ENCODE measurements around the gene SCO2. TPM values are rescaled to one million over a fixed set of nuclear protein-coding genes. Genes with fewer than 3 reads are reported as not detected.
"Not testable (repeated sequence)": the region's sequence is repeated elsewhere in the genome, so short reads cannot be mapped to it uniquely, and the experiment has no call there.

Gene SCO2
- total RNA-seq, 1 donor from 2014 or later, result 1.8 TPM

GRCh38 chr22:50520826-50521453 lies 4.5 kb downstream of the SCO2 start:
- TF ChIP-seq EZH2 (IDR thresholded peaks at IDR 0.05; ENCODE audit: insufficient read depth, low read length) (no peak), CTCF (IDR thresholded peaks at IDR 0.05; ENCODE audit: insufficient read depth, low read depth, low read length) (no peak)
- Histone ChIP-seq H3K4me3 (ENCODE audit: insufficient read depth, low read depth, low read length) (no peak overlapping the region), H3K4me1 (ENCODE audit: insufficient read depth, low read length) (peaks cover 13% of the 10 kb centered on the region), H3K79me2 (ENCODE audit: insufficient read depth, low read length) (peaks cover 40% of the 10 kb centered on the region), H3K4me2 (ENCODE audit: low read length) (no peak overlapping the region), H3K27me3 (ENCODE audit: insufficient read depth, low read length) (no peaks in the 10 kb centered on the region), H3K36me3 (ENCODE audit: insufficient read depth, low read length) (no peaks in the 10 kb centered on the region), H3K27ac (ENCODE audit: low read depth, low read length) (no peak overlapping the region), H2AFZ (ENCODE audit: low read depth, low read length) (no peak overlapping the region), H3K9me3 (ENCODE audit: insufficient read depth, low read depth, low read length) (no peaks in the 10 kb centered on the region), H4K20me1 (ENCODE audit: insufficient read depth, low read length) (peaks cover 38% of the 10 kb centered on the region), H3K9ac (ENCODE audit: low read length) (no peak overlapping the region)
- Mint-ChIP-seq H3K27ac (ENCODE audit: unreplicated experiment) (no peak overlapping the region), H3K4me1 (ENCODE audit: low read depth, unreplicated experiment) (peaks cover 4% of the 10 kb centered on the region), H3K4me3 (ENCODE audit: unreplicated experiment) (no peak overlapping the region), H3K27me3 (ENCODE audit: low read depth, unreplicated experiment) (no peaks in the 10 kb centered on the region), H3K9me3 (ENCODE audit: unreplicated experiment) (no peaks in the 10 kb centered on the region), H3K36me3 (ENCODE audit: low read depth, unreplicated experiment) (peaks cover 6% of the 10 kb centered on the region)
- FAIRE-seq (no peak), DNase-seq (ENCODE audit: low read depth) (no peak)

GRCh38 chr22:50520184-50520583 lies 5.2 kb downstream of the SCO2 start:
- H3K79me2 ChIP-seq (ENCODE audit: insufficient read depth, low read length), result peaks cover 44% of the 10 kb centered on the region
- not testable (repeated sequence) for H3K4me1 Mint-ChIP-seq (ENCODE audit: low read depth, unreplicated experiment); H3K36me3 Mint-ChIP-seq (ENCODE audit: low read depth, unreplicated experiment); H3K27me3 ChIP-seq (ENCODE audit: insufficient read depth, low read length); H3K9ac ChIP-seq (ENCODE audit: low read length); H3K27ac Mint-ChIP-seq (ENCODE audit: unreplicated experiment); H3K36me3 ChIP-seq (ENCODE audit: insufficient read depth, low read length); H2AFZ ChIP-seq (ENCODE audit: low read depth, low read length); H3K27me3 Mint-ChIP-seq (ENCODE audit: low read depth, unreplicated experiment); H3K4me2 ChIP-seq (ENCODE audit: low read length); H3K9me3 ChIP-seq (ENCODE audit: insufficient read depth, low read depth, low read length); DNase-seq (ENCODE audit: low read depth); H3K27ac ChIP-seq (ENCODE audit: low read depth, low read length); H3K4me3 Mint-ChIP-seq (ENCODE audit: unreplicated experiment); FAIRE-seq; H3K4me3 ChIP-seq (ENCODE audit: insufficient read depth, low read depth, low read length); H3K9me3 Mint-ChIP-seq (ENCODE audit: unreplicated experiment)
- peaks cover 13% of the 10 kb centered on the region for H3K4me1 ChIP-seq (ENCODE audit: insufficient read depth, low read length)
- H4K20me1 ChIP-seq (ENCODE audit: insufficient read depth, low read length), result peaks cover 39% of the 10 kb centered on the region

GRCh38 chr22:50519151-50519550 lies 6.2 kb downstream of the SCO2 start:
- no peak for DNase-seq (ENCODE audit: low read depth)
- TF ChIP-seq EZH2 (IDR thresholded peaks at IDR 0.05; ENCODE audit: insufficient read depth, low read length), result no peak
- no peak for TF ChIP-seq CTCF (IDR thresholded peaks at IDR 0.05; ENCODE audit: insufficient read depth, low read depth, low read length)
- Mint-ChIP-seq H3K9me3 (ENCODE audit: unreplicated experiment) (no peaks in the 10 kb centered on the region), H3K4me1 (ENCODE audit: low read depth, unreplicated experiment) (no peaks in the 10 kb centered on the region), H3K4me3 (ENCODE audit: unreplicated experiment) (no peak overlapping the region), H3K27me3 (ENCODE audit: low read depth, unreplicated experiment) (no peaks in the 10 kb centered on the region), H3K27ac (ENCODE audit: unreplicated experiment) (no peak overlapping the region), H3K36me3 (ENCODE audit: low read depth, unreplicated experiment) (peaks cover 11% of the 10 kb centered on the region)
- Histone ChIP-seq H3K36me3 (ENCODE audit: insufficient read depth, low read length) (no peaks in the 10 kb centered on the region), H3K4me1 (ENCODE audit: insufficient read depth, low read length) (peaks cover 4% of the 10 kb centered on the region), H3K4me2 (ENCODE audit: low read length) (no peak overlapping the region), H3K9ac (ENCODE audit: low read length) (no peak overlapping the region), H3K9me3 (ENCODE audit: insufficient read depth, low read depth, low read length) (no peaks in the 10 kb centered on the region), H3K27ac (ENCODE audit: low read depth, low read length) (no peak overlapping the region), H4K20me1 (ENCODE audit: insufficient read depth, low read length) (peaks cover 42% of the 10 kb centered on the region), H3K4me3 (ENCODE audit: insufficient read depth, low read depth, low read length) (no peak overlapping the region), H2AFZ (ENCODE audit: low read depth, low read length) (no peak overlapping the region), H3K27me3 (ENCODE audit: insufficient read depth, low read length) (no peaks in the 10 kb centered on the region), H3K79me2 (ENCODE audit: insufficient read depth, low read length) (peaks cover 44% of the 10 kb centered on the region)
- no peak for FAIRE-seq
